HPDE6-E6E7 (cell line): ENCODE measurements around the gene IL5.
"Not testable (repeated sequence)": the region's sequence is repeated elsewhere in the genome, so short reads cannot be mapped to it uniquely, and the experiment has no call there.

Source experiments
- DNase-seq: peaks from one replicate; pipeline ENCODE4 v3.0.0; 2011; ENCODE audit warnings: missing footprints; ENCODE audit errors: extremely low spot score

The IL5 gene

DNA sequence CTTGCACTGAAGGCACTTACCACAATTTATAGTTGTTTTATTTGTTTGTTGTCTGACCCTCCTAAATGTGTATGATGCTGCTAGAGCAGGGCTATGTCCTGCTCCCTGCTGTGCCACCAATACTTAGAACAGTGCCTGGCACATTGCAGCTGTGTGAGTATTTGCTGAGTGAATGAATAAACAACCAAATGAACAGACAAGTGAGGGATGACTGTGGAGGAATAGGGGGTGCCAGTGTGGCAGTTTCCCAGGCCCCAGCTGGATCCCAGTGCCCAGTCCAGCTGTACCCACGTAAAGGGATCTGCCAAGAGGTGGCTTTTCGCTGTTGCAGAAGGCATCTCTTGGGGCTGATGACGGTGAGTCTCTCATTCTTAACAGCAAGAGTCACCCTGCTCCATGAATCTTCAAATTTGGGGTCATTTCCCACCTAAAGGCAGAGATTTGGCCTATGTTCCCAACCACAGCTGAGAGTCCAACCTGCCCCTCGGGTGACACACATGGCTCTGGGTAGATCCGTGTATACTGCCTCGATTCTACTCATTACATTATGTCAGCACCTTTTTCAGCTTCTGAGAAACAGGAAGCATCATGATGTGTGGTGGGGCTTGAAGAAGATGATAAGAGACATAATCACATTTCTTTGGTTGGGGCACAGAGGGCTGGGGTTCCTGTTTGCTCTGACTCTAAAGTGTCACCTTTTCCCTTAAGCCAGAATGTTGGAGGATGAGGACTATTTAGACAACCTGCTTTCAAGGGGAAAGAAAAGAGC lies 14.3 kb downstream of the IL5 start:
- no peak for DNase-seq

DNA sequence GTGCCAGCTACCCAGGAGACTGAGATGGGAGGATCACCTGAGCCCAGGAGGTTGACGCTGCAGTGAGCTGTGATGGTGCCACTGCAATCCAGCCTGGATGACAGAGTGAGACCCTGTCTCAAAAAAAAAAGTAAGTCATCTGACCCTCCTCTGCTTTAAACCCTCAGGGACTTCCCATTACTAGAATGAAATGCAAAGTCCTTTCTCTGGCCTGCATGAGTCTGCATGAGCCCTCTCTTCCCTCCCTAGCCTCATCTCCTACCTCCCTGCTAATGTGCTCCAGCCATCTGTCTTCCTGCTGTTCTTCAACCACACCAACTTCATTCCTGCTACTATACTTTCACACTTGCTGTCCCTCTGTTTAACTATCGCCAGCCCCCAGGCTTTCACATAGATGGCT lies 15.3 kb downstream of the IL5 start:
- no peak for DNase-seq

DNA sequence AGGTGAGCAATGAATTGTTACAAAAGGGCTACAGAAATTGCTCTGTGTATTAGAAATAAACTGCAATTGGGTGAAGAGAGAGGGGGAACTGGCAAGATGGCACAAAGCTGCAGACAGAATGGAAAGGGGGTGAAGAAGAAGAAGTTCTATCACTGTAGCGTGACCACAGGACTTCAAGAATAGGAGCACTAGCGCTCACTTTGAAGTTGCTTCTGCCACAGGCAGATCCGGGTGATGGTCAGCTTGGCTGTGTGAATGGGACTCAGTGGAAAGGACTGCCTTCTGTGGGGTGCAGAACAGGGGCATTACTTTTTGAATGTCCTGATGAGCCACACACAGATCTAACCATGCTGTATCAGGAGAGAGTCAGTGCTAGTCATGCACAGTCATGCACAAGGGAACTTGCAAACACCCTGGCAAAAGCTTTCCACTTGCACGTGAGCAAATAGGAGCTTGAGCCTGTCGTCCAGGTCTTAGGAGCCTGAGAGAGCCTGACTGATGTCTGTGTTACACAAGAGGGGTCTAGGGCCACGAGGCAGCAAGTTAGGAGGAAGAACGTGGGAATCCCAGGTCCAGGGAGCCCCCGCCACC lies 16.3 kb downstream of the IL5 start:
- DNase-seq: no peak

DNA sequence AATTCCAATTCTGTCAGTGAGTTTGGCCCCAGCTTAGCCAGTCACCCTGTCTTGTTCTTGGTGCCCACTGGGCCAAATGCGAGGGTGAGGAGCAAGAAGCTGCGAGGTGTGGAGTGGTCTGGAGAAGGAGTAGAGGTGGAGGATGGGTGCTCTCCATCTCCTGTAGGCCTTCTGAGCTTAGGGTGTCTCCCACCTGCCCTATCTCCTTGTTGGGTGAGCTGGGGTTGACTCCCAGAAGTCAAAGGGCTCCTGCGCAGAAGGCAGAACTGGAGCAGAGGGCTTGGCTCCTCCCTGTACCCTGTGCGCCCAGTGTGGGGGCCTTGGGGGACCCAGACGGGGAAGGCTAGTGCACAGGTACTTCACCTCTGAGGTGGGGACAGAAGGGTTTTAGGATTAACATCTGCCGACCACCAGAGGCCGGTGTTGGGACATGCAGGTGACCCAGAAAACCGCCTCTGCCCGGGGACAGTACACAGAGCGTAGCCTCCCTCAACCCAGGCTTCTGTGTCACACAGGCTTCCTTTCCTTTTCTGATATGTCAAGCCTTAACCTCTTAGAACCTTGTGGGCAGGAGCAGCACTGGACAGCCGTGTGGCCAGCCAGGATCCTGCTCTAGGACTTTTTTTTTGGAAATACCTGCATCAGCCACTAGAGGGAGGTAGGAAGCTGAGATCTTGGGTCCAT lies 16.9 kb downstream of the IL5 start:
- DNase-seq: peak; percentile 54

DNA sequence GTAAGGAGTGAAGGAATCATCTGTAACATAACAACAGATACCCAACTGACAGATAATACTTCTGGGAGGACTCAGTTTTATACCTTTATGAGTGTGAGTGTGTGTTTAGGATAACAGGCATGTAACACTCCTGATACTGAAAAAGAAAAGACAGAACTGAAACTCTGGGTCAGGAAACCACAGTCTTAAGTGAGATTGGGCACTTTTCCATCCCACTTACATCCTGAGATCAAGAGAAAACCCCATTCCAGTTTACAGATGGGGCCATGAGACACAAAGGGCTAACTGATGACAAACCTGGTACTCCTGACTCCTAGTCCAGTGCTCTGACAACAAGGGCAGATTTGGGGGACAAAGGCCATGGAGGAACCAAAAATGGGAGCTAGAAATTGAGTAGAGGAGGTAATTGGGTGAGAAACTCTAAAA lies 18.0 kb downstream of the IL5 start:
- DNase-seq: no peak

DNA sequence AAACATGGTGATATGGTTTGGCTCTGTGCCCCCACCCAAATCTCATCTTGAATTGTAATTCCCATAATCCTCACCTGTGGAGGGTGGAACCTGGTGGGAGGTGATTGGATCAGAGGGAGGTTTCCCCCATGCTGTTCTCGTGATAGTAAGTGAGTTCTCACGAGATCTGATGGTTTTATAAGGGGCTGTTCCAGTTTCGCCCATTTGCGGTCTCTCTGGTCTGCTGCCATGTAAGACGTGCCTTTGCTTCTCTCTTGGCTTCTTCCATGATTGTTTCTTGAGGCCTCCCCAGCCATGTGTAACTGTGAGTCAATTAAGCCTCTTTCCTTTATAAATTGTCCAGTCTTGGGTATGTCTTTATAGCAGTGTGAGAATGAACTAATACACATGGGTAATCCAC lies 18.4 kb downstream of the IL5 start:
- DNase-seq: not testable (repeated sequence)

DNA sequence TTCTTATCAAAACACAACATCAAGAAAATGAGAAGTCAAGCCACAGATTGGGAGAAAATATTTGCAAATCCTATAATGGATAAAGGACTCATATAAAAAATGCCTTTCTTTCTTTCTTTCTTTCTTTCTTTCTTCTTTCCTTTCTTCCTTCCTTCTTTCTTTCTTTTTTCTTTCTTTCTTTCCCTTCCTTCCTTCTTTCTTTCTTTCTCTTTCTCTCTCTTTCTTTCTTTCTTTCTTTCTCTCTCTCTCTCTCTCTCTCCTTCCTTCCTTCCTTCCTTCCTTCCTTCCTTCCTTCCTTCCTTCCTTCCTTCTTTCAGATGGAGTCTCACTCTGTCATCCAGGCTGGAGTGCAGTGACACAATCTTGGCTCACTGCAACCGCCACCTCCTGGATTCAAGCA lies 21.3 kb downstream of the IL5 start:
- DNase-seq: not testable (repeated sequence)

DNA sequence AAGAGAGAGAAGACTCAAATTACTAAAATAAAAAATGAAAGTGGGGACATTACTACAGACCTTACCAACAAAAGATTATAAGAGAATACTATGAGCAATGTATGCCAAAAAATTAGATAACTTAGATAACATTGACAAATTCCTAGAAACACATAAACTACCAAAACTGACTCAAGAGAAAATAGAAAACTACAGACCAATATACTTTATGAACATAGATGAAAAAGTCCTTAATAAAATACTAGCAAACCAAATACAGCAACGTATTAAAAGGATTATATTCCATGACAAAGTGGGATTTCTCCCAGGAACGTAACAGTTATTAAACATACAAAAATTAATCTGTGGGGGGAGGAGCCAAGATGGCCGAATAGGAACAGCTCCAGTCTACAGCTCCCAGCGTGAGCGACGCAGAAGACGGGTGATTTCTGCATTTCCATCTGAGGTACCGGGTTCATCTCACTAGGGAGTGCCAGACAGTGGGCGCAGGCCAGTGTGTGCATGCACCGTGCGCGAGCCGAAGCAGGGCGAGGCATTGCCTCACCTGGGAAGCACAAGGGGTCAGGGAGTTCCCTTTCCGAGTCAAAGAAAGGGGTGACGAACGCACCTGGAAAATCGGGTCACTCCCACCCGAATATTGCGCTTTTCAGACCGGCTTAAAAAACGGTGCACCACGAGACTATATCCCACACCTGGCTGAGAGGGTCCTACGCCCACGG lies 29.5 kb downstream of the IL5 start:
- not testable (repeated sequence) for DNase-seq

DNA sequence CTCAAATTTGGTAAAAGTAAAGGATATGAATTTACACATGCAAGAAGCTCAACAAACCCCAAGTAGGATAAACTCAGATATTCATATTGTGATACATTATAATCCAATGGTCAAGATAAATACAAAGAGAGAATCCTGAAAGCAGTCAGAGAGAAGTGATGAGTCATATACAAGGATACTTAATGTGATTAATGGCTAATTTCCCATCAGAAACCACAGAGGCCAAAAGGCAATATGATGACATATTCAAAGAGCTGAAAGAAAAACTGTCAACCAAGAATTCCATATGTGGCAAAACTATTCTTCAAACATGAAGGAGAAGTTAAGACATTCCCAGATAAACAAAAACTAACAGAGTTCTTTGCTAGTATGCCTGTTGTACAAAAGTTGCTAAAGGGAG lies 33.2 kb downstream of the IL5 start:
- no peak for DNase-seq

DNA sequence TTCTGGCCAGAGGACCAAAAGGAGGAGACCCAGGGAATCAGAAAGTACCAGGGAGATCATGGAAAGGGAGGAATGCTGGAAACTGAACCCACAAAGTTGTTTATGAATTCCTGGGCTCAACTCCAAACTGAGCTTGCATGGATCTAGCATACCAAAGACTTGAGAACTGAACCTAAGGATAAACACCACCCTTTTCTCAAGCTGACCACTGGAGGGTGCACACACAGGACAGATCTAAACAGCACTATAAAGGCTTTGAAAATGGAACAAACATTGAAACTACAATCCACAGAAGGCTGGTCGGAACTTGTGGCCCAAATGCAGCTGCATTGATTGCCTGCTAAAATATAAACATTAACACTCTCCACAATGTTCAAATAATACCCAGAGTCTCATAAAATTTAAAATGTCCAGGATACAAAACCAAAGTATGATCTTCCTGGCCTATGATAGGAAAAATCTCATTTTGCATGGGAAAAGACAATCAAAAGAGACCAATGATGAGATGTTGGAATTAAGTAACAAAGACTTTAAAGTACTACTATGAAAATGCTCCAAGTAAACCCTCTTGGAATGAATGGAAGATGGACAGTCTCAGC lies 37.1 kb downstream of the IL5 start:
- no peak for DNase-seq

DNA sequence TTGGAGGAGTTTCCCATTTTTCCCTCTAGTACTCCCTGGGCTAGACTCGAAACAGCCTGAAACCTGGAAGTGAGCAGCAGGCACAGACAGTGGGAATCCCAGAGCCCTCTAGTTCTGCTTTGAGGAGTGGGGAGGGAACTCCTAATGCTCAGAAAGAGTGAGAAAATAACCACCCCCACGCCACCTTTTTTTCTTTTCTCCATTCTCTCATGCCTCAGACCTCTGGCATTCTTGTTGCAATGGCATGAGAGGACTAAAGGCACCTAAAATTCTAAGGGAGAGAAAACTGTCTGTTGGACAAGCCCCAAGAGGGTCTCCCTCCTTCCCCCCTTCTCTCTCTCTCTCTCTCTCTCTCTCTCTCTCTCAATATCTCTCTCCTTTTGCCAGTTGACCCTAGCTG lies 37.7 kb downstream of the IL5 start:
- no peak for DNase-seq

DNA sequence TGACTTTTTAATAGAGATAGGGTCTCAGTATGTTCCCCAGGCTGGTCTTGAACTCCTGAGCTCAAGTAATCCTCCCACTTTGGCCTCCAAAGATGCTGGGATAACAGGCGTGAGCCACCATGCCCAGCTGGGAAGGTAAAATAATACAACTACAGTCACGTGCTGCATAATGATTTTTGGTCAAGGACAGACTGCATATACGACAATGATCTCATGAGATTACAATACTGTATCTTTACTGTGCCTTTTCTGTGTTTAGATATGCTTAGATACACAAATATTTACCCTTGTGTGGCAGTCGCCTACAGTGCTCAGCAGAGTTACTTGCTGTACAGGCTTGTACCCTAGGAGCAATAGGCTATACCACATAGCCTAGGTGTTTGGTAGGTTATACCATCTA lies 38.6 kb downstream of the IL5 start:
- DNase-seq: no peak

DNA sequence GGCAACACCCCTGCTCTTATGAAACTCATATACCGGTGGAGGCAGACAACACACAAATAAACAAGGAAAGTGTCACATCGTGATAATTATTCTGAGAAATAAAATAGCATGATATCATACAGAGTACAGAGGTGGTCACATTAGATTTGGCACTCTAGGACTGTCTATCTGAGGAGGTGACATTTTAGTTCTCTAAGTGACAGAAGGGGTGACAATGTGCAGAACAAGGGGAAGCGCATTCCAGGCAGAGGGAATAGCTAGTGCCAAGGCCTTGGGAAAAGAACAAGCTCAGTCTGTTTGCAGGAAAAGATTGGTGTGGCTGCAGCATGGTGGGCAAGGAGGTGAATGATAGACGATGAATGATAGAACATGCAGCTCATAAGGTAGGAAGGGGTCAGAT lies 40.1 kb downstream of the IL5 start:
- no peak for DNase-seq

DNA sequence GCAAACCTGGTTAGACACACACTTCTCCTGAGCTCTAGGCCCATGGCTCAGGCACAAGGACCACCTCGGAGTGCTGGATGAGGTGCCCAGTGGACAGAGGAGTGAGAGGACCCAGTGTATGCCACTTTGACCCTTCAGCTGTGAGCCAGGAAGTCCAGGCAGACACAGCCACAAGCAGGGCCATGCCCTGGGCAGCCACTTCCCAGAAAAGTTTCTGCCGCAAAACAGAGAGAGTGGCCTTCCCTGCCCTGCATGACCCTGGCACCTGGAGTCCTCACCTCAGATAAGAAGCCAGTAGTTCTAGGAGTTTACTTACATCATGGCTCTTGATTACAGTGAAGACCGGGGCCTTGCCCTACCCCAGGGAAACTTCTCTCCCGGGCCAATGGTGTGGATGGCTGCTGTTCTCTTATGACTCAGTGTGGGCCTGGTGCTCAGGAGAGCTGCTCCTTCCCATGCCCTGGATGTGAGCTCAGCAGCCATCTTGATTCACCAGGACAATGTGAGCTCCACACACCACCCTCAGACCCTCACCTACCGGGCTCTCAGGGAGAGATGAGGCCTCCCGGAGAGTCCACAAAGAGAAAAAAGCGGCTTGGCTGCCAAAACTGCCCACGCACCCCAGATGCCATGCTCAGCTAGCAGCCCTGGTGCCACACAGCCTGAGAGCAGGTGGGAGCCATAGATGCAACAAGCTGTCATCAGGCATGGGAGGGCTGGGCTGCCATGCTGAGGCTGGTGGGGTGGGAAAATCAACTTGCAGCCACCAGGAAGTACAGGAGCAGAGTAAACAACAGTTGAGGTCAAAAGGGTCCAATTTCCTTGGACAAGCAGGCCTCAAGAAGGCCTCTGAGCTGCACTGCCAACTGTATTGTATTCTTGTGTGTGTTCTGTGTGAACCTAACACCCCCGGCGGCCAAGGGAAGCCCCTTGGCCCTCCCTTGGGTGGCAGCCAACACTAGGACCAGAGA lies 41.1 kb downstream of the IL5 start:
- no peak for DNase-seq

DNA sequence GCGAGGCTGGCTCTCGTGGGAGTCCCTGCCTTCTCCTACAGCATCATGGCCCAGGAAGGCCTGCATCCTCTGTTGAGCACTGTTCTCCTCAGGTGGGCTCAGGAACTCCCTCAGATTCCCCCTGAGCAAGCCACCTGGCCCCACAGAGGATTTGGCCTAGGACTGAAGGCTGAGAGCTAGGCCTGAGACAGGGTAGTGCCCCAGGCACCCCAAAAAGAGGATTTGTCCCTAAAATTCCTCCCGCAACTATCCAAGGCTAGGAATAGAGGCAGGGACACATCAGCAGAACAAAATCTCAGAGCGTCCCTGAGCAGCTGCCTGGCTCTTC lies 41.7 kb downstream of the IL5 start:
- no peak for DNase-seq

DNA sequence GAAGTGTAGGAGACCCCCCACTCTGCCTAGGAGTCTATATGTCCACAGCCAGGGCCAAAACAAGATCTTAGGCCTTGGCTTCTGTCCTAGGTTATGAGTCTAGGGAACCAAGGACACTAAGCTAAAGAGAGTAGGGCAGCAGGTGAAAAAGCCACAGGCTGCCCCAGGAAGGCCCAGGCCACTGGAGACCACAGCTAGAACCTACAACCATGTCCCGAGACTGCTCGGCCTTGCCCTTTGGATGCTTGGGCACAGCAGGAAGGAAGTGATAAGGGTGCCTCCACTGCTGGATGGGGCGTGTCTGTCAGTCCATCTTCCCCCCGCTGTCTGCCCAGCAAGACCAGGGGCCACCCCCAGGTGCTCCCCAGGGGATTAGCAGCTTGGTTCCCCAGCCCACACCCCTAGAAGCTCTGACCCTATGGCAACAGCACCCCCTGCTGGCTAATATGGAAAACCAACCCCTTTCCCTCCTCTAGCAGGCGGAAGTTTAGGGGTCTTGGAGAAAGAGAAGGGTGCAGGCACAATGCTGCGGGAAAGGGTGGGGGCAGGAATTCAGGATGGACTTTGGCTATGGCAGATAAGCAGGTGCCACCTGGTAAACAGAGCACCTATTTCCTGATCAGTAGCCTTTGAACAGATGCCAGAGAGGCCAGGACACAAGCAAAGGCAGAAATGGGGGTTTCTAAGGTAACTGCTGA lies 42.2 kb downstream of the IL5 start:
- no peak for DNase-seq

DNA sequence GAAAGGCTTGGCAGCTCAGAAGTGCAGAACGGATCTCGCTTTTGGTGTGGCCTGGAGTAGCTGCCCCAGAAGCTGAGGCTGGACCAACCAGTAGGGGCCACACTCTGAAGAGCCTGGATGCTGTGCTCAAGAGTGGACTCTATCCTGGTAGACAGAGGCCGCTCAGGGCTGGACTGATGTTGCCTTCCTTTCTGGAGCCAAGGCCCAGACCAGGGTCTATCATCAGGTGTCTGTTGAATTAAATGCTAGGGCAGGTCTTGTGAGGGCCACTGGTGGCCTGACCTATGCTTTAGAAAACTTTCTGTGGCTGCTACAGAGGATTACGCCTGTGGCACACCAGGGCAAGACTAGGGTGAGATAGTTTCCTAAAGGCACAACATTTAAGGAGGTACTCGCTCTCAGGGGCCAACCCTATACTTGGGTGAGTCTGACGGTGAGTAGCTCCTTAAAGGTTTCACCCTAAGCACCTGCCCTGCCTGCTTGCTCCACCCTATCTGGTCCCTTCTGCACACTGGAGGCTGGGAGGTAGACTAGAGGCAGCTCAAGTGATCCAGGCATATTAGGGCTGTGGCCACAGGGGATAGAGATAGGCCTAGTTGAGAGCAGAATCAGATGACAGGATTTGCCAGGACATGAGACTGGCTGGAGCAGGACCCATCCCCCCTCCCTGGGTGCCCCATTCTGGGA lies 42.9 kb downstream of the IL5 start:
- DNase-seq: no peak

DNA sequence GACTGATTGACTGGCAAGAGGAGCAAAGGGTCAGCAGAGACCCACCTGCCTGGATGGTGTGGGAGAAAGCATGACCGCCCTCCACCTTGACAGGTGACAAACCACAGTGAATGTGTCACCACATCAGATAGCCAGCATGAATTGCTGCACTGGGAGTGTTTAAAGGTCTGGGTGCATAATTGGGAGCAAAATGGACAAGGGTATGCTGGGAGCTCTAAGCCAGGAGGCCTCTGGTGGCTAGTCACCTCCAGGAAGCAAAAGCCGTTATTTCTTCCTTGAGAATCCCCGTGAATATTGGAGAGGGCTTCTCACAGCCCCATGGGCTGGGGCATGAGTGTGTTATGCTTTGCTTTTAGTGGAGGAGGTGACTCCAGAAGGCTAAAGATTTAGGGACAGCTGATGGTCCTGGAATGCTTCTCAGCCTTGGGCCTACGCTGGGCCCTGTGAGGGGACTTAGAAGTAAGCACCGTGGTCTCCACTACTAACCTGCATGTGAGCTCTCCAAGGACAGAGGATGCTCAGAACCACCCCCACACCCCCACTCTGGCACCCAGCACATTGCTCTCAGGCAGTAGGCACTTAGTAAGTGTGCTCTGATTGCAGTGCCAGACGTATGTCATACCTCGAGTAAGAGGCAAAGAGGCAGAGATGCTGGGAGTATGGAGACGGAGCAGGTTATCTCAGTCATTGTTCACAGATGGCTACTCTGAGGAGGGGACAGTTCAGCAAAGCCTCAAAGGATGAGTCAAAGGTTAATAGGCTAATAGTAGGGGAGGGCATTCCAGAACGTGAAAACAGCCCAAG lies 43.7 kb downstream of the IL5 start:
- DNase-seq: no peak

DNA sequence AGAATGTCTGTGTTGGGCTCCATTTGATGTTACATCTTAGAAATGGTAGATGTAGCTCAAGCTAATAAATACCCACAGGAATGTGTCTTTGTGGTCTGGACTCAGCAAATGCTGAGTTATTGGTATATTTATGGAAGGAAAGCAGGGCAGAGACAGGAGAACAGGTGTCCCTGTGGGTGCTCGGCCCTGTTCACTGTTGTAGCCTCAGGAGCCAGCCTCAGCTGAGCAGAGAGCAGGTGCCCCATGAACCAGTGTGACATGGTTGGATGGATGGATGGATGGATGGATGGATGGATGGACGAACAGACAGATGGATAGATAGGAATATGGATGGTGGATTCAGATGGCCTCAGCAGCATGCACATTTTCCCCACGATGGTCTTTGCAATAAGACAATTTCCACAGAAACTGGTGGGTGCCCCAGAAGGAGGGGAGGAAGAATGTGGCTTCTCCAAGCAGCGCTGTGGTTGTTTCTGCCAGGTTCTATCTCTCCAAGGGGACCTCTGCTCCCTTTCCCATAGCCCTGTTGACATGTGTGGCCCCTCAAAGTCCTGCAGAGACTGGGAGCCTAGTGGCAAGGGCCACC lies 44.5 kb downstream of the IL5 start:
- no peak for DNase-seq
